Neural crest cell (in vitro differentiated cells): ENCODE measurements around the gene MIDN. TPM values are rescaled to one million over a fixed set of nuclear protein-coding genes. Genes with fewer than 3 reads are reported as not detected.

Experiments
- DNase-seq: peaks from one replicate; pipeline ENCODE4 v3.0.0; 2021; ENCODE audit warnings: low read depth, mixed read lengths, low spot score
- H3K27ac Mint-ChIP-seq: one replicate; pipeline ENCODE4 v1.8.0; 2021; ENCODE audit warnings: mild to moderate bottlenecking, mixed read lengths; ENCODE audit not compliant: unreplicated experiment
- H3K27me3 Mint-ChIP-seq: 2 replicates; pipeline ENCODE4 v1.8.0; 2021; ENCODE audit warnings: low read depth, mild to moderate bottlenecking, mixed read lengths
- H3K36me3 Mint-ChIP-seq: 2 replicates; pipeline ENCODE4 v1.8.0; 2021; ENCODE audit warnings: low read depth, mild to moderate bottlenecking, mixed read lengths
- H3K4me1 Mint-ChIP-seq: 2 replicates; pipeline ENCODE4 v1.8.0; 2021; ENCODE audit warnings: mixed read lengths
- H3K4me3 Mint-ChIP-seq: one replicate; pipeline ENCODE4 v1.8.0; 2021; ENCODE audit warnings: mild to moderate bottlenecking, mixed read lengths
- H3K9me3 Mint-ChIP-seq: 2 replicates; pipeline ENCODE4 v1.8.0; 2021; ENCODE audit warnings: mixed read lengths
- total RNA-seq: library from RNA; stranded (reverse); gene quantifications from 2 replicates; pipeline ENCODE4 v1.2.1, GENCODE V29; 2021
- TF ChIP-seq, protein P1 (sequence below): fragments of 200-600 bp; sonication (generic); conservative IDR thresholded peaks from 2 replicates; pipeline ENCODE4 v1.5.0; 2021; ENCODE audit warnings: antibody characterized with exemption, mild to moderate bottlenecking

MIDN gene
- total RNA-seq, 1 donor from 2014 or later, result 187 TPM

DNA sequence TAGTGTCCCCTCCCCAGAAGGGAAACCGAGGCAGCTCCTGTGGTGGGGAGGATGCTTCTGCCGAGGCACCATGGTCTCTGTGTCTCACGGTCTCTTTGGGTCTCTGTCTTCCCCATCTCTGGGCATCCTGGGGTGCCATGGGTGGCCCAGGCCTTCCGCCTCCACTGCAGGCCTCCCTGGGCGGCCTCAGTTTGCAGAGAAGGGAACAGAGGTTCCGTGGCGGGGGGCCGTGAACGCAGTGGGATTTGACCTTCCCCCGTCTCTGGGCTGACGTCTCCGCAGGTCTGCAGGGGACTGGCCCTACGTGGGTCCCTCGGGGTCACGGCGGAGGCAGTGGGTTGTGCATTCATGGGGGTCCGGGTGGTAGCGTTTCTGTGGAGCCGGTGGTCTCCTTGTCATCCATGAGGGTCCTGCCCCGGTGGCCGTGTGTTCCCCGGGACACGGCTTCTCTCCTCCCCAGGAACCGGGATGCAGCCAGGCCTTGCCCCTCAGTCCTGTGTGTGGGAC is 41.9 kb downstream of the MIDN start:
- no peaks in the 10 kb centered on the region for H3K36me3 Mint-ChIP-seq
- TF ChIP-seq, protein P1, sequence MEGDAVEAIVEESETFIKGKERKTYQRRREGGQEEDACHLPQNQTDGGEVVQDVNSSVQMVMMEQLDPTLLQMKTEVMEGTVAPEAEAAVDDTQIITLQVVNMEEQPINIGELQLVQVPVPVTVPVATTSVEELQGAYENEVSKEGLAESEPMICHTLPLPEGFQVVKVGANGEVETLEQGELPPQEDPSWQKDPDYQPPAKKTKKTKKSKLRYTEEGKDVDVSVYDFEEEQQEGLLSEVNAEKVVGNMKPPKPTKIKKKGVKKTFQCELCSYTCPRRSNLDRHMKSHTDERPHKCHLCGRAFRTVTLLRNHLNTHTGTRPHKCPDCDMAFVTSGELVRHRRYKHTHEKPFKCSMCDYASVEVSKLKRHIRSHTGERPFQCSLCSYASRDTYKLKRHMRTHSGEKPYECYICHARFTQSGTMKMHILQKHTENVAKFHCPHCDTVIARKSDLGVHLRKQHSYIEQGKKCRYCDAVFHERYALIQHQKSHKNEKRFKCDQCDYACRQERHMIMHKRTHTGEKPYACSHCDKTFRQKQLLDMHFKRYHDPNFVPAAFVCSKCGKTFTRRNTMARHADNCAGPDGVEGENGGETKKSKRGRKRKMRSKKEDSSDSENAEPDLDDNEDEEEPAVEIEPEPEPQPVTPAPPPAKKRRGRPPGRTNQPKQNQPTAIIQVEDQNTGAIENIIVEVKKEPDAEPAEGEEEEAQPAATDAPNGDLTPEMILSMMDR, result no peak
- no peak overlapping the region for H3K27ac Mint-ChIP-seq
- H3K27me3 Mint-ChIP-seq, result no peaks in the 10 kb centered on the region
- no peaks in the 10 kb centered on the region for H3K9me3 Mint-ChIP-seq
- no peak overlapping the region for H3K4me3 Mint-ChIP-seq
- DNase-seq, result no peak
- no peaks in the 10 kb centered on the region for H3K4me1 Mint-ChIP-seq

DNA sequence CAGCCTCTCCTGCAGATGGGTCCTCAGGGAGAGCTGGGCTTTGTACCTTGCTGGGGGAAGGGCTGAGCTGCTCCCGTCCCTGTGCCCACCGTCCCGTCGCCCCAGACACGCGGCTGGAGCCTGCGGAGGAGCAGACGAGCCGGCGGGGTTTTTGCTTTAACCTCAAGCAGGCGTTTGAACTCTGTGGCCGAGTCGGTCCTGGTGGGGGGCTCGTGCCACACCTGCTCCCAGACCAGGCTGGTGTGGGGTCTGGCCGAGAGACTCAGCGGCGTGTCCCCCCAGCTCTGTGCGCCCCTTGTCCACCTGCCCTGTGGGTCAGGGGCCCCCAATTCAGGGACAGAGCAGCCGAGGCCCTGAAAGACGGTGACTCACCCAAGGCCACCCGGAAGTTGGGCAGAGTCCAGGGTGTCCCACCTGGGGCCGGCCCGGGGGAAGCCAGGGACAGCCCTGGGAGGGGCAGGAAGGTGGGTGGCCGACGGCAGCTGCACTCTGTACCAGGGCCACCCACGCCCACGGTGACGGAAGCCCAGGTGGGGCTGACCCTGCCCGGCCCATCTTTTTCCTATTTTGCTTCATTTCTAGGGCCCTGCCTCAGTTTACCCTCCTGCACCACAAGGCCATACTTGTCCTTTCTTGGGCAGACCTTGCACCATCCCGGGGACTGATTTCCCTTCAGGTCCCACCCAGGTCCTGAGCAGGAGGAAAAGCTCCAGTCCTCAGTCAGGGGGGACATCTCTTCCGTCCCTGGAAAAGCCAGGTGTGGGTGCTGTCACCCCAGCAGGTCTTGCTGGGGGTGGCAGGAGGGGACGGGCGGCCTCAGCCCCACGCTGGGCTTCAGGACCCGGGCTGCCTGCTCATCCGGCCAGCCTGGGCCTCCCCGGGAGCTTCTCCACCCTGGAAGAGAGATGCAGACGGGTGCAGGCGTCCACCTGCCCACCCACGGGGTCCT is 42.6 kb downstream of the MIDN start:
- Mint-ChIP-seq H3K4me3 (no peak overlapping the region), H3K9me3 (no peaks in the 10 kb centered on the region), H3K27ac (no peak overlapping the region), H3K36me3 (no peaks in the 10 kb centered on the region), H3K4me1 (no peaks in the 10 kb centered on the region), H3K27me3 (no peaks in the 10 kb centered on the region)
- no peak for DNase-seq
- TF ChIP-seq, protein P1, result no peak

DNA sequence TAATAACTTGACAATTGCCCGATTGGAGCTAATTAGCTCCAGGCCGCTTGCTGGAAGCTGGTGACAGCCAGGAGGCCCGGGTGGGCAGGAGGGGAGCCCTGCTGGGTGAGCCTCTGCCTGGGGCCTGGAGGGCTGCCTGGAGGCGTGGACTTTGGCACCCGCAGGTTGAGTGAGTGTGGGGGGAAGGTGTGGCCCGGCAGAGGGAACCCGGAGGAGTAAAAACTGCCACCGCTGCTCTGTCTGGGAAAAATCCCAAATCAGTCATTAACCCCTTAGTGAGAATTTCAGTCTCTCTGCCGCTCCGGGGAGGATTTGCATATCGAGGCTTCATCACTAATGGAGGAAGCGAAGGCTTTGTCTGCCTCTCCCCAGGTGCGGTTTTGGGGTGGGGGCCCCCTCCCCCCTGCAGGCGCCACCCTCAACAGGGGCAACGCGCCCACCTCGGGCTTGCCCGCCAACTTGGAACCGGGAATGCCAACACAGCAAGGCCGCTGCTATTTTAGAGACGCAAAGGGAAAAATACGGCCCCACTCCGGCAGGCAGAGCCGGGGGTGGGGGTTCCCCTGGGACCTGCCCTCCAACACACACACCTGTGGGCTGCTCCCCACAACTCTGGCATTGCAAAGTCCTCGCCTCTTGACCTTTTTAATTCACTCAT is 43.5 kb downstream of the MIDN start:
- no peak for DNase-seq
- Mint-ChIP-seq H3K27ac (no peak overlapping the region), H3K9me3 (no peaks in the 10 kb centered on the region), H3K4me1 (no peaks in the 10 kb centered on the region), H3K36me3 (no peaks in the 10 kb centered on the region), H3K4me3 (peak overlapping the region; percentile 54), H3K27me3 (no peaks in the 10 kb centered on the region)
- TF ChIP-seq, protein P1, result no peak

GRCh38 chr19:1292419-1293151 is 44.2 kb downstream of the MIDN start:
- no peaks in the 10 kb centered on the region for H3K4me1 Mint-ChIP-seq
- H3K27me3 Mint-ChIP-seq, result no peaks in the 10 kb centered on the region
- no peak for DNase-seq
- no peak overlapping the region for H3K27ac Mint-ChIP-seq
- TF ChIP-seq, protein P1, result no peak
- no peaks in the 10 kb centered on the region for H3K9me3 Mint-ChIP-seq
- peak overlapping the region; percentile 54 for H3K4me3 Mint-ChIP-seq
- no peaks in the 10 kb centered on the region for H3K36me3 Mint-ChIP-seq
